ENCODE measurements around the gene RPRD1B.

GRCh38 chr20:38093641-38094077, 60.1 kb downstream of the RPRD1B start:
- no peak for TF ChIP-seq IRF3 (IDR thresholded peaks at IDR 0.05; ENCODE audit: low read depth, low read length)
- TF ChIP-seq CTCF (IDR thresholded peaks at IDR 0.05) = no peak
- no peak for TF ChIP-seq PBX3 (IDR thresholded peaks at IDR 0.05)
- no peak for TF ChIP-seq MEF2A (IDR thresholded peaks at IDR 0.05; ENCODE audit: borderline replicate concordance, low read depth)
- no peak for TF ChIP-seq EP300 (IDR thresholded peaks at IDR 0.05; ENCODE audit: borderline replicate concordance in 1 of 2, low read depth in 1 of 2, low read length in 1 of 2)
- no peak for TF ChIP-seq MAX (IDR thresholded peaks at IDR 0.05; ENCODE audit: low read depth)
- no peak for TF ChIP-seq RFX5 (IDR thresholded peaks at IDR 0.05; ENCODE audit: low read length)
- no peak for TF ChIP-seq POLR2AphosphoS5 (IDR thresholded peaks at IDR 0.05; ENCODE audit: low read depth, low read length)
- TF ChIP-seq TEAD4 (IDR thresholded peaks at IDR 0.05; ENCODE audit: borderline replicate concordance, insufficient read depth) = no peak
- no peak for TF ChIP-seq RXRA (IDR thresholded peaks at IDR 0.05; ENCODE audit: borderline replicate concordance, low read depth)
- TF ChIP-seq SMC3 (IDR thresholded peaks at IDR 0.05; ENCODE audit: low read depth, low read length) = no peak
- no peak for TF ChIP-seq NRF1 (IDR thresholded peaks at IDR 0.05; ENCODE audit: low read depth, low read length)
- no peak for TF ChIP-seq RCOR1 (IDR thresholded peaks at IDR 0.05; ENCODE audit: low read length)
- no peak for TF ChIP-seq YY1 (IDR thresholded peaks at IDR 0.05; ENCODE audit: low read depth)
